ENCODE measurements around the gene CACNB3. TPM values are rescaled to one million over a fixed set of nuclear protein-coding genes. Genes with fewer than 3 reads are reported as not detected.
A peak's percentile ranks its signal among the peaks of the same experiment; 100 is the strongest.

Gene CACNB3
- total RNA-seq, 1 donor from 2014 or later, result 24.1 TPM

DNA sequence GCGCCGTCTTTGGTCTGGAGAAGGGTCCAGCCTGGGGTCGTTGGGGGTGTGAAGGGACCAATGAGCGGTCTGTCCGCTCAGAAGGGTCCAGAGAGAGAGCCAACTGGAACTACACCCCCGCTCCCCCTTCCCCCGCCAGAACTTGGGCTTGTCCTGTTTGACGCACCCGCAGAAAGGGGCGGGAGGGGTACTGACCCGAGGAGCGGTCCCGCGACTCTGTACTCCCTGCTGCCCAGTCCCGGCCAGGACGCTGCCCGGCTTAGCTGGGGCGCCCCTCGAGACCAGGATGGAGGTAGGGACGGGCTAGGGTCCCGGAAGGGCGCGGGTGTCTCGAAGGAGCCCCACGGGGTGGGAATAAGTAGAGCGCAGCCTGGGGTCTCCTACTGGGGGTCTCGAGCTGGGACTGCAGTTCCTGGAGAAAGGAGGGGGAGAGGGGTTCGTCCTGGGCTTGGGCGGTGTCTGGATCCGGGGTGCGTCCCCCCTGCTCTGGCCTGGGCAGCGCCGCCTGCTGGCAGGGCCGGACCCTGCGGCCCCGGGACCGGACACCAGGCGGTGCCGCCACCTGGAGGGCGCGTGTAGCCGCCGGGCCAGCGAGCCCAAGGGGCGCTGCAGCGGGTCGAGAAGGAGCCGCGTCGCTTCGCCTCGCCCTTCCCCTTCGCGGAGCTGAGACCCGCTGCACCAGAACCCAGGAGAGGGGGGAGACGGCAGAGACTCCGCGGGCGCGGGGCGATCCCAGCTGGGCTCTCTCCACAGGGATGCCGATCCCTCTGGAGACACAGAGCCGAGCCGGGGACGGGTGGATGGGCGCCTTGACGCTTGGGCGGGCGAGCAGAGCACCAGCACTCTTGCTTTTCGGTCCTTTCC is 3.8 kb upstream of the CACNB3 start:
- DNase-seq (ENCODE audit: low spot score) (peak; percentile 93), ATAC-seq (peak; percentile 86)

DNA sequence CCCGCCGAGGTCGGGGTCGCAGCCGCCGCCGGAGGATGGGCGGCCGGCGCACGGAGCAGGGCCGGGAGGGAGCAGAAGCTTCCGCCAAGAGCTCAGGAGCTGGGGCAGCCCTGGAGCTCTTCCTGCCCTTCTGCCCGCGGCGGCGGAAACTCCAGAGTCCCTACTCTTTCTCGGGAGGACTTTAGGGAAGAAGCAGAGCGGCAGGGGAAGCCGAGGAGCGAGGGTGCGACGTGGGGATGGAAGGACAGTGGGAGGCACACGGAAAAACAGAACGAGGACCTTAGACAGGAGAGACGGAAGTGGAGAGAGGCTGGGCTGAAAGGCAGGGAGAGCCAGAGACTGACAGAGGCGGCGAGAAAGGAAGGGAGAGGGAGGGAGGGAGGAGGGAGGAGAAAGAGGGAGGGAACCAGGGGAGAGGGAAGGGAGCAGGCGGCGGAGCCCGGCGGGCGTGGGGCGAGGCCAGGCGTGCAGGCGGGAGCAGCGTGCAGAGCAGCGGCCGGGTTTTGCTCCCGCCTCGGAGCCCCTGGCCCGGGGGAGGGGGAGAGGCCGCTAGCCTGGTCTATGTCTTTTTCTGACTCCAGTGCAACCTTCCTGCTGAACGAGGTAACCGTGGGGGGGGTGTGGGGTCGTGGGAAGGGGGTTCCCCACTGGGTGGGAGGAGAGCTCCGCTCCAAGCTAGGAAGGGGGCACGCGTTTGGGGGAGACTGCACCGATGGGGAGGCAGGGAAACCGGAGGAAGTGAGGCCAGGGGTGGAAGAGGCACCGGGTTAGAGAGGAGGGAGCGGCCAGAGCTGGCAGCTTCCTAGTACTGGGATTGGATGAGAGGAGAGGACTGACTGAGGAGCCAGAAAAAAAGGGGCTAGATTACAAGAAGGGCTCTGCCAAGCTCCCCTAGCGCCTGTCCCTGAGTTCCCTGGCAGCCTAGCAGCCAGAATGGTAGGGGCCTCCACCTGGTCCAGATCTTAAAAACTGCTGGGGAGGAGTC is 2.9 kb upstream of the CACNB3 start:
- DNase-seq (ENCODE audit: low spot score) (peak; percentile 87), ATAC-seq (peak; percentile 84)
- intact Hi-C loops (cut with DNase I), result no loop called here

More for the DNA sequence above, 3.8 kb upstream of the CACNB3 start:
- intact Hi-C loops (cut with DNase I), result no loop called here

DNA sequence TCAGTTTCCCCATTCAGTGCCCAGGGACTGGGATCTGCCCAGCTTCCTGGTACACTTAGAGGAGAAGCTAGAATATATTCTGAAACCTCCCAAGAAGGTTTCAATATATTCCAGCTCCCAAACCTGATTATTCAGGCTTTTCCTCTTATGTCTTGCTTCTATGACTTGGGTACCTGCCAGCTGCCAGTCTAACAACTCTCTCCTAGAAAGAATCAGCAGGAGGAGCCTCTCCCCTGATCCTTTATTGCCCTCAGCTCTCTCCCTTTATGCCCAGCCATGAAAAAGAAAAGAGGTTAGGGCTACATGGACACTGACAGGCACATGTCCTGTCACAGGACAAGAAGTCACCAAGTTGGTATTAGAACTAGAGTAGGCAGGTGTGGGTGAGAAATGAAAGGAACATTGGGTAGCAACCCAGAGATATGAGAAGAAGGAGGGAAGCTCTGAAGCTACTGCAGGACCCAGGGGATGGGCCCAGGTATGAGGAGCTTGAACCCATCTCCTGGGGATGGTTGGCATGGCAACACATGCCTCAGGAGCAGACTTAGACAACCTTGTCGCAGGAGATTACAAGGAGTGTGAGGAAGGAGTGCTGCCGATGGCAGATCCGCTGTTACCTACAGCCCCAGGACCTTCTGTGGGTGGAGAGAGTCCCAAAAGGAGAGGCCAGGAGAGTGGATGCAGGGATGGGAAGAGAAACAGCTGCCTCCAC is 2.0 kb upstream of the CACNB3 start:
- no peak for ATAC-seq
- no peak for DNase-seq (ENCODE audit: low spot score)
- intact Hi-C loops (cut with DNase I), result no loop called here

DNA sequence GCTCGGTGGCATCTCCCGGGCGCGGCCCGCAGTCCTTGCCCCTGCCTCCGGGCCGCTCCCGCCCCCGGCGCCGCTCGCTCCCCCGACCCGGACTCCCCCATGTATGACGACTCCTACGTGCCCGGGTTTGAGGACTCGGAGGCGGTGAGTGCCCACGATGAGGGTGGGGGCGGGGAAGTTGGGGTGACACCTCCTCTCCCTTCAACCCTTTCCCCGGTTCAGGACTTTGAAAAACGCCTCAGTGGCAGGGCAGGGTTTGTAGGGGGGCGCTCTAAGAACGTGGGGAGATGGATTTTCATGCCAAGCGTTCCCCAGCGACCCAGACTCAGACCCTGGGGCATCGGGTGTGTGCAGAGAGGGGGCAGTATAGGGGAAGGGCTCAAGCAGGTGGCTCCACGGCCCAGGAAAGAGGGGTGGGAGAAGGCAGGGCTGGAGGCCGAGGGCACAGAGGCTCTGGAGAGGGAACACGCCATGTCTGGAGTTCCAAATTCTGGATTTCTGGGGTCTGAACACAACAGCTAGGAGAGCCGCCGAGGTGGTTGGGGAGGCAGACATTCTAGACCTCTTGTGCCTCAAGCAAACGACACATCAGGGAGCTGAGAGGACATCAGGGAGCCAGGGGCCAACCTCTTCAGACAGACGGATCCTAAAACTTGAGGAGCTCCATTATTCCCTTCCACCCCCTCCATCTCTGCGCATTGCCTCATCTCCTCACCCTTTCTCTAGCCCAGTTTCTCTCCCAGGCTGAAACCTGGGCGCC is 715 bp downstream of the CACNB3 start:
- DNase-seq (ENCODE audit: low spot score), result peak; percentile 68
- intact Hi-C loops (cut with DNase I), result no loop called here
- ATAC-seq, result no peak

DNA sequence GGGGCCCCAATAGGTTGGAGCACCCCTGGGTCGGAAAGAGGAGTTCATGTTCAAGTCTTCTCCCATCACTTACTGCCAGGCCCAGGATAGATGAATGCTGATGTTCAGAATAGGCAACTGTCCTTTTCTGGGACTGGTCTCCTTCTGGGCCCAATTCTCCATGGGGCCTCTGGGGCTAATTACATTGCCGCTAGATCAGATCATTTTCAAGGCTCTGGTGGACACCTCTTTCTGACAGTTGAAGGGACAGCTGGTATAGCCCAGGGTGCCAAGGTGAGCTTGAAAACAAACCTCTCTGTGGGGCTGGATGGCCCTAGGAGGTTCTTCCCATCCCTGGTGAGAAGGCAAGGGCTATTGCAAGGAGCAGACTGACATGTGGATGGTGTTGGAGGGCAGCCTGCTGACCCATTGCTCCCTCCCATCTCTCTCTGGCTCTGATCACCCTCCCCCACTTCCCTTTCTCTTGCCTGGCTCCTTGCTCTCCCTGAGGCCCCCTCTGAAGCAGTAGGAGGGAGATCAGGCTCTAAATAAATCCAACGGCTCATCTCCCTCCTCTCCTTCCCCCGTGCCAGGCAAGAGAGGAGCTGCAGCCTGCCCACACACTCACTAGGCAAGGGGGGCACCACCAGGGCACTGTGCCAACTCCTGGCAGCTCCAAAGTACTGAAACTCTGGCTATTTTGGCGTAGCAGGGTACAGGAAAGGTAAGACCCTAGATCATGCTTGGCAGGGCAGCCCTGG is 1.9 kb downstream of the CACNB3 start:
- intact Hi-C loops (cut with DNase I), result no loop called here
- ATAC-seq, result no peak
- DNase-seq (ENCODE audit: low spot score), result no peak

DNA sequence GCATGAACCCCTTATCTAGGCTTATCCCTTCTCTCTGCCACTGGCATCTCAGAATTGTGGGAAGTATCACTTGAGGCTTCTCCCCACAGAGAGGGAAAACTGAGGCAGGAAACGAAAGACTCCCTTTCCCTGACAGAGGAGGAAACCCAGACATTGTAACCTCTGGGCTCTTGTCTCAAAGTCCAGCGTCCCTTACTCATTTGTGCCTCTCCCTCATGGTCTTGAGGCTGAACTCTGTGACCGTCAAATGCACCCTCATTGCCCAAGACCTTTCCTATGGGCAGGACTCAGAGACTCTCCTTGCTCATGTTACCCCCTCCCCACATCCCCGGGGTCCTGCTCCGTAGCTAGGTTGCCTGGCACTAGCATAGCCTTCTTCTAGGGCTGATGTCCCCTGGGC is 3.8 kb downstream of the CACNB3 start:
- no peak for DNase-seq (ENCODE audit: low spot score)
- no peak for ATAC-seq
- intact Hi-C loops (cut with DNase I), result no loop called here

DNA sequence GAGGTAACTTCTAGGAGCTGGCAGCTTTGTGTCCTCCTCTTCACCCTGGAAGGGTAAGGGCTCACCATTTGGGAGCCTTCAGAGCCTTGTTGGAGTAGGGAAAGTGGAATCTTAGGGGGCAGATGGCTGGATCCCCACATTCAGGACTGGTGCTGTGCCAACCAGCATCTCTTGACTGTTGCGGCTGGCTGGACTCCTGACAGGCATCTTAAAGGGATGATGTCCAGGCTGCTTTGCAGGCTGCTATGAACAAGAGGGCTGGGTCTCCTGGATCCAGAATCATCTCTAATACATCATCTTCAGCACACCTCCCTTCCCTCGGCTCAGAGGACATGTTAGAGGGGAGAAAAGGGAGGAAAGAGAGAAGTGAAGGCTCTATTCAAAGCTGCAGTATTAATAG is 4.4 kb downstream of the CACNB3 start:
- intact Hi-C loops (cut with DNase I), result no loop called here
- no peak for ATAC-seq
- no peak for DNase-seq (ENCODE audit: low spot score)

DNA sequence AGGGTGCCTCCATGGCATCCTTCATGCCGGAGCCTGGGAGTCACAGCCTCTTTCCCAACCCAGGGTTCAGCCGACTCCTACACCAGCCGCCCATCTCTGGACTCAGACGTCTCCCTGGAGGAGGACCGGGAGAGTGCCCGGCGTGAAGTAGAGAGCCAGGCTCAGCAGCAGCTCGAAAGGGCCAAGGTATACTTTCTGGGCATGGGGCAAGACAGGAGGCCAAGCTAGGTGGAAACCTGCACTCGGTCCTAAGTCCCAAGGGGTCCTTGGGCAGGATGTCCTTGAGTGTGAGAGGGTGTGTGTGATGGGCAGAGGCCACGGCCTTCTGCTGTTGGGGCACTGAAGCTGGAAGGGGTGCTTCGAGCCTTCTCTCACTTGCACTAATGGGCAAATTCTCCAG is 5.0 kb downstream of the CACNB3 start:
- DNase-seq (ENCODE audit: low spot score) (no peak), ATAC-seq (no peak)
- intact Hi-C loops (cut with DNase I), result no loop called here

DNA sequence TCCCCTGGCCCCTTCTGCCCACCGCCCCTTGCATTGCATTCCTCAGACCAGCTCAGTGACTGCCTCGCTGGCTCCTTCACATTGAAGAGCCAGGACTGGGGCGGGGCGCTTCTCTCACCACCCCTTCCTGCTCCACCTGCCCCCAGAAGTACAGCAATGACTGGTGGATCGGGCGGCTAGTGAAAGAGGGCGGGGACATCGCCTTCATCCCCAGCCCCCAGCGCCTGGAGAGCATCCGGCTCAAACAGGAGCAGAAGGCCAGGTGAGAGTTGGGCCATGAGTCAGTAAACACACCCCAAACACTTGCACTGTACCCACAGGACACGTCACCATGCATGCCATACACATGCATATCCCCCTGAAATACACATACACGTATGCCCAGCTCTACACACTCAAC is 5.8 kb downstream of the CACNB3 start:
- intact Hi-C loops (cut with DNase I), result no loop called here

DNA sequence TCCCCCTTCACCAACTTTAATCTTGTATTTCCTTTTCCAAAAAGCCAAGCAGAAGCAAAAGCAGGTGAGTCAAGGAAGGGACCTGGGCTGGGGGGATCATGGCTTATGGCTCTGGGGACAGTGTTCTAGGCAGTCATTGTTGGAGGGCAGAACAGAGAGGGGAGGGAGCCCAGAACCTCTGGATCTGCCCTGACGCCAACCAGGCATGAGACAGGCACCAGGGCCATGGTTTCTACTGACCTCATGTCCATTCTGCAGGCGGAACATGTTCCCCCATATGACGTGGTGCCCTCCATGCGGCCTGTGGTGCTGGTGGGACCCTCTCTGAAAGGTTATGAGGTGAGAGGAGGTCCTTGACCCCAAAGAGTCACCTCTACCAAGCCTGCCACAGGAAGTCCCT is 6.6 kb downstream of the CACNB3 start:
- ATAC-seq (no peak), DNase-seq (ENCODE audit: low spot score) (no peak)

More for the DNA sequence above, 5.8 kb downstream of the CACNB3 start:
- ATAC-seq, result no peak
- no peak for DNase-seq (ENCODE audit: low spot score)

DNA sequence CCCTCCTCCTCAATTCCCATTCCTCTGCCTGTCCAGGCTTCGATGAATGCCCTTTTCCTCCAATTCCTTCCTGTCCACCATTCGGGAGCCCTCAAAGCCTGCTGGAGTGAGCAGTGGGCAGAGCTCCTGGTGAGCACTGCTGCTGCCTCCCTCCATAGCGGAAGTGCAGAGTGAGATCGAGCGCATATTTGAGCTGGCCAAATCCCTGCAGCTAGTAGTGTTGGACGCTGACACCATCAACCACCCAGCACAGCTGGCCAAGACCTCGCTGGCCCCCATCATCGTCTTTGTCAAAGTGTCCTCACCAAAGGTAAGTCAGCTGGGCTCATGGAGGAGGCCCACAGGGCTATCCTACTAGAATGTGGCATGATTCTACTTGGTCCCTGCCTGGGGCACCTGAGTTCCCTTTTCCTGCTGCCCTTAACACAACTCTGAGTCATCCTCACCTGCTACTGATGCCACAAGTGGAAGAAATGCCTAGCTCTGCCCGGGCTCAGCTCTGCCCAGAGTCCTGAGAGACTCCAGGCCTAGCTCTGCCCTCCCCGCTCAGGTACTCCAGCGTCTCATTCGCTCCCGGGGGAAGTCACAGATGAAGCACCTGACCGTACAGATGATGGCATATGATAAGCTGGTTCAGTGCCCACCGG is 8.0 kb downstream of the CACNB3 start:
- DNase-seq (ENCODE audit: low spot score) (no peak), ATAC-seq (no peak)
- intact Hi-C loops (cut with DNase I), result no loop called here

More for the DNA sequence above, 6.6 kb downstream of the CACNB3 start:
- intact Hi-C loops (cut with DNase I), result no loop called here

DNA sequence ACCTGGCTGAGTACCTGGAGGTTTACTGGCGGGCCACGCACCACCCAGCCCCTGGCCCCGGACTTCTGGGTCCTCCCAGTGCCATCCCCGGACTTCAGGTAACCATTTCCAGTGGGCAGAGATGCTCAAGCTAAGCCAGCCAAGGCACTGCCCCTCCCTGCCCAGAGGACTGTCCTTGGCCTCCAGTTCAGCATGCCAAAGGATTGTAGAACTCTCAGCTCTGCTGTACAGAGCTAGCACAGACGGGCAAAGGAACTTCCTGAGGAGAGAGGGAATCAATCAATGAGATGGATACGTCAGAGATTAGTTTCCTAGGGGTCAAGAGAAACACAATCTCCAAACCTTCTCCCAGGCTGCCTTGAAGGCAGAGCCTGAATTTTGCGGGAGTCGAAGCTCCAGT is 8.7 kb downstream of the CACNB3 start:
- DNase-seq (ENCODE audit: low spot score), result no peak
- intact Hi-C loops (cut with DNase I), result no loop called here
- no peak for ATAC-seq

DNA sequence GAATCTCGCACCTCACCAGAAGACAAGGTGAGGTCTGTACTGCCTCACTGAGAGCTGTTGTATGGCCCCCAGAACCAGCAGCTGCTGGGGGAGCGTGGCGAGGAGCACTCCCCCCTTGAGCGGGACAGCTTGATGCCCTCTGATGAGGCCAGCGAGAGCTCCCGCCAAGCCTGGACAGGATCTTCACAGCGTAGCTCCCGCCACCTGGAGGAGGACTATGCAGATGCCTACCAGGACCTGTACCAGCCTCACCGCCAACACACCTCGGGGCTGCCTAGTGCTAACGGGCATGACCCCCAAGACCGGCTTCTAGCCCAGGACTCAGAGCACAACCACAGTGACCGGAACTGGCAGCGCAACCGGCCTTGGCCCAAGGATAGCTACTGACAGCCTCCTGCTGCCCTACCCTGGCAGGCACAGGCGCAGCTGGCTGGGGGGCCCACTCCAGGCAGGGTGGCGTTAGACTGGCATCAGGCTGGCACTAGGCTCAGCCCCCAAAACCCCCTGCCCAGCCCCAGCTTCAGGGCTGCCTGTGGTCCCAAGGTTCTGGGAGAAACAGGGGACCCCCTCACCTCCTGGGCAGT is 9.3 kb downstream of the CACNB3 start:
- intact Hi-C loops (cut with DNase I), result no loop called here
- no peak for ATAC-seq
- no peak for DNase-seq (ENCODE audit: low spot score)

DNA sequence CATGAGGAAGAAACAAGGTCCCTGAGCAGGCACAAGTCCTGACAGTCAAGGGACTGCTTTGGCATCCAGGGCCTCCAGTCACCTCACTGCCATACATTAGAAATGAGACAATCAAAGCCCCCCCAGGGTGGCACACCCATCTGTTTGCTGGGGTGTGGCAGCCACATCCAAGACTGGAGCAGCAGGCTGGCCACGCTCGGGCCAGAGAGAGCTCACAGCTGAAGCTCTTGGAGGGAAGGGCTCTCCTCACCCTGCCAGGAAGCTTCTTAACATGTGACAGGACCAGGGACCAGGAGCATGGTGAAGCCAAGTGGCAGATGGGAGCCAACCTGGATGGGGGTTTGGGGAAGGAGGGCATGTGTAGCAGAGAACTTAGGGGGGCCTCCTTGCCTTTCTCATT is 10.0 kb downstream of the CACNB3 start:
- intact Hi-C loops (cut with DNase I), result no loop called here
- ATAC-seq (no peak), DNase-seq (ENCODE audit: low spot score) (no peak)

DNA sequence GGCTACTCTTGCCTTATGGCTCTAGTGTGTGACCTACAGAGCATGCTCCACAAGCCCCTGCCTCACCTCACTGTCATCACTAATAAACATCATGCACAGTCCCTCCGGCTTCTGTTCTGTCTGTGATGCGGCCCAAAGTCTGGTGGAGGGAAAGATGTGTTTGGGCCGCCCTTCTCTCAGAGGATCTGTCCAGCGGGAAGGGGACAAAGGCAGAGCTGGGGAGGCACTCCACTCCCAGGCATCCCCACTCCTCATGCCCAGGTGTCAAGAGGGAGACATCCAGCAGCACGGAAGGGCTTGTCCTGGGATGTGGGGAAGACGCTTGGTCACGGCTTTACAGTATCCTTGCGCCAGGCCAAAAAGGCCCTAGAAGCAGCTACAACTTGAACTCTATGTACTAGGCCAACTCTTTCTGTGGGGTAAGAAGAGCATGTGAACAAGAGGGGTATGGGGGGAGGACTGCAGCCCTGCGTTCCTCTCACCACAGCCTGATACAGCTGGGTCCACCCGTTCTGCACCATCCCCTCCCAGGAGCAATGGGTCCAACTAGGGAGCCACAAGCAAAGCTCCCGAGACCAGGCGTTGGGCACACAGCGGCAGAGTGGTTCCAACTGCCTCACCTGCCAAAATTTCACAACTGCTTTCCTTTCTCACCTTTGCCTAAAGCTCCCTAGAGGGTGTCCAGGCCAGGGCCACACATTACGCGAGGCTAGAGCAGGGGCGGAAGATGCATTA is 10.7 kb downstream of the CACNB3 start:
- intact Hi-C loops (cut with DNase I), result no loop called here

DNA sequence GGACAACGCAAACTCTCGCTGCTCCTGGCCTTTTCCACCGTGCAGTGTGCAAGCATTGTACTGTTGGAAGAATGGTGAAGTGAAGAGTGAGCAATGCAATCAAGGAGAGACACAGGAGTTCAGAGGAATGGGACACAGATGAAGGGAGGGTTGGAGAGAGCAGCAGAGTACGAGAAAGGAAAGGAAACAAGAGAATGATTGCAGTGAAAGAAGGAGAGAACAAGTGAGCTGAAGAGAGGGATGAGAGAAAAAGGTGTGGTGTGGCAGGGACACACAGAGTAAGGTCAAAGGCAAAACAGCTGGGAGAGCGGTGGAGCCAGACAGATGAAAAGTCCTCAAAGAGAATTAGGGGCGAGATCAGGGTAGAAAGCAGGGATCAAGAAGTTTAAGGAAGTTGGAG is 13.0 kb downstream of the CACNB3 start:
- DNase-seq (ENCODE audit: low spot score) (no peak), ATAC-seq (no peak)
- intact Hi-C loops (cut with DNase I), result no loop called here

More for the DNA sequence above, 10.7 kb downstream of the CACNB3 start:
- ATAC-seq (no peak), DNase-seq (ENCODE audit: low spot score) (no peak)
